NB4 (cell line): ENCODE results near the gene PLXNB2.

Experiments used
- POLR2A ChIP-seq: IDR thresholded peaks from 2 replicates; pipeline ENCODE4 v1.6.1; 2011; ENCODE audit warnings: mild to moderate bottlenecking; ENCODE audit not compliant: insufficient read length; ENCODE audit errors: extremely low read depth
- TF ChIP-seq, protein P1 (sequence below): IDR thresholded peaks from one replicate; pipeline ENCODE4 v1.5.1; 2012; ENCODE audit warnings: low read depth, low read length
- TF ChIP-seq, protein P2 (sequence below): IDR thresholded peaks from 2 replicates; pipeline ENCODE4 v1.6.1; 2011; ENCODE audit warnings: low read depth, low read length

DNA sequence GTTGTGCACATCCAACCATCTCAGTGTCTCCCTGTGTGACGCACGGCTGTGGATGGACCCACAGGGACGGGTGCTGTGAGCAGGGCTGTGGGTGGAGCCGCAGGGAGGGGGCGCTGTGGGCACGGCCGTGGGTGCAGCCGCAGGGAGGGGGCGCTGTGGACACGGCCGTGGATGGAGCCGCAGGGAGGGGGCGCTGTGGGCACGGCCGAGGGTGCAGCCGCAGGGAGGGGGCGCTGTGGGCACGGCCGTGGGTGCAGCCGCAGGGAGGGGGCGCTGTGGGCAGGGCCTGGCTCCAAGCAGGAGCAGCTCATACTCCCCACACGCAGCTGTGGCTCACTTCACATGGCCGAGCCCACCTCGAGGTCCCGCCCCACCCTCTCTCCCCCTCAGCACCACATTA is 31.3 kb downstream of the PLXNB2 start:
- TF ChIP-seq, protein P1, sequence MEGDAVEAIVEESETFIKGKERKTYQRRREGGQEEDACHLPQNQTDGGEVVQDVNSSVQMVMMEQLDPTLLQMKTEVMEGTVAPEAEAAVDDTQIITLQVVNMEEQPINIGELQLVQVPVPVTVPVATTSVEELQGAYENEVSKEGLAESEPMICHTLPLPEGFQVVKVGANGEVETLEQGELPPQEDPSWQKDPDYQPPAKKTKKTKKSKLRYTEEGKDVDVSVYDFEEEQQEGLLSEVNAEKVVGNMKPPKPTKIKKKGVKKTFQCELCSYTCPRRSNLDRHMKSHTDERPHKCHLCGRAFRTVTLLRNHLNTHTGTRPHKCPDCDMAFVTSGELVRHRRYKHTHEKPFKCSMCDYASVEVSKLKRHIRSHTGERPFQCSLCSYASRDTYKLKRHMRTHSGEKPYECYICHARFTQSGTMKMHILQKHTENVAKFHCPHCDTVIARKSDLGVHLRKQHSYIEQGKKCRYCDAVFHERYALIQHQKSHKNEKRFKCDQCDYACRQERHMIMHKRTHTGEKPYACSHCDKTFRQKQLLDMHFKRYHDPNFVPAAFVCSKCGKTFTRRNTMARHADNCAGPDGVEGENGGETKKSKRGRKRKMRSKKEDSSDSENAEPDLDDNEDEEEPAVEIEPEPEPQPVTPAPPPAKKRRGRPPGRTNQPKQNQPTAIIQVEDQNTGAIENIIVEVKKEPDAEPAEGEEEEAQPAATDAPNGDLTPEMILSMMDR = peak; percentile 51
- TF ChIP-seq, protein P2, sequence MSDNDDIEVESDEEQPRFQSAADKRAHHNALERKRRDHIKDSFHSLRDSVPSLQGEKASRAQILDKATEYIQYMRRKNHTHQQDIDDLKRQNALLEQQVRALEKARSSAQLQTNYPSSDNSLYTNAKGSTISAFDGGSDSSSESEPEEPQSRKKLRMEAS = no peak
- TF ChIP-seq POLR2A = no peak
